ACHN (cell line): ENCODE results near the gene ANKRD28.
A peak's percentile ranks its signal among the peaks of the same experiment; 100 is the strongest.
"Not testable (repeated sequence)": the region's sequence is repeated elsewhere in the genome, so short reads cannot be mapped to it uniquely, and the experiment has no call there.

ENCODE experiments used
- DNase-seq: peaks from one replicate; pipeline ENCODE4 v3.0.0-alpha.2; 2015
- in situ Hi-C: cut with HindIII; loops from 2 replicates; pipeline ENCODE4 v1.10.0; 2017; ENCODE audit warnings: low sequenced_read_pairs, low pct_ligation_motif_present, low pct_unique_long_range_greater_than_20kb

The ANKRD28 gene

GRCh38 chr3:15632212-15632580, 165.6 kb downstream of the ANKRD28 start:
- in situ Hi-C loops = no loop called here
- DNase-seq = no peak

GRCh38 chr3:15631426-15632211, 166.2 kb downstream of the ANKRD28 start:
- in situ Hi-C loops = no loop called here
- no peak for DNase-seq

GRCh38 chr3:15630646-15631350, 167.0 kb downstream of the ANKRD28 start:
- DNase-seq = peak; percentile 47
- in situ Hi-C loops = no loop called here

- peak; percentile 85 for DNase-seq
- in situ Hi-C loops = no loop called here
Observed at GRCh38 chr3:15629860-15630597, 167.8 kb downstream of the ANKRD28 start.

GRCh38 chr3:15628967-15629366, 168.8 kb downstream of the ANKRD28 start:
- in situ Hi-C loops = no loop called here
- DNase-seq = no peak

GRCh38 chr3:15623535-15624440, 174.0 kb downstream of the ANKRD28 start:
- in situ Hi-C loops = no loop called here
- no peak for DNase-seq

- in situ Hi-C loops, DNase-seq: not testable (repeated sequence)
Observed at GRCh38 chr3:15619659-15620464, 177.9 kb downstream of the ANKRD28 start.
